Measurements from ENCODE around the gene KRTAP10-3. TPM values are rescaled to one million over a fixed set of nuclear protein-coding genes. Genes with fewer than 3 reads are reported as not detected.

The KRTAP10-3 gene
- total and polyA plus RNA-seq, 2 of the 13 experiments (the other 11 are each of a cell fraction or from before 2014, with no cell fraction given), result not detected

- TF ChIP-seq NBN (conservative IDR thresholded peaks at IDR 0.05) (no peak), MEF2D (CRISPR knock-in tag; IDR thresholded peaks at IDR 0.05) (no peak; the same call in 1 of the 2 replicates), CREB1 (IDR thresholded peaks at IDR 0.05) (no peak), CREB1 (CRISPR knock-in tag; IDR thresholded peaks at IDR 0.05) (no peak), SIN3B (IDR thresholded peaks at IDR 0.05; ENCODE audit: low read length) (no peak), EED (CRISPR knock-in tag; IDR thresholded peaks at IDR 0.05) (0 out of 2 replicates have a peak, but pooled peaks have one; percentile 56), TERF1 (CRISPR knock-in tag; IDR thresholded peaks at IDR 0.05) (no peak), PRMT3 (CRISPR knock-in tag; IDR thresholded peaks at IDR 0.05; ENCODE audit: borderline replicate concordance, low read depth) (no peak), ZNF574 (CRISPR knock-in tag; IDR thresholded peaks at IDR 0.05) (peak; percentile 45; the same call in 1 of the 2 replicates), HNF1B (CRISPR knock-in tag; IDR thresholded peaks at IDR 0.05) (no peak), FOXA1 (IDR thresholded peaks at IDR 0.05) (no peak), FOXA1 (CRISPR knock-in tag; IDR thresholded peaks at IDR 0.05) (0 out of 2 replicates have a peak, but pooled peaks have one; percentile 7), ZNF800 (CRISPR knock-in tag; IDR thresholded peaks at IDR 0.05) (no peak), HNRNPUL1 (IDR thresholded peaks at IDR 0.05; ENCODE audit: low read depth, low read length) (no peak), ZFP82 (CRISPR knock-in tag; IDR thresholded peaks at IDR 0.05; ENCODE audit: borderline replicate concordance) (no peak), KDM6A (CRISPR knock-in tag; IDR thresholded peaks at IDR 0.05; ENCODE audit: low read depth) (no peak), ZNF607 (CRISPR knock-in tag; IDR thresholded peaks at IDR 0.05; ENCODE audit: borderline replicate concordance) (no peak), MXD4 (CRISPR knock-in tag; IDR thresholded peaks at IDR 0.05) (no peak), ZNF746 (CRISPR knock-in tag; IDR thresholded peaks at IDR 0.05) (no peak), ATF7 (IDR thresholded peaks at IDR 0.05) (no peak), ATF7 (CRISPR knock-in tag; IDR thresholded peaks at IDR 0.05) (no peak), NFYB (CRISPR knock-in tag; IDR thresholded peaks at IDR 0.05) (no peak)
- TF ChIP-seq, protein P1, sequence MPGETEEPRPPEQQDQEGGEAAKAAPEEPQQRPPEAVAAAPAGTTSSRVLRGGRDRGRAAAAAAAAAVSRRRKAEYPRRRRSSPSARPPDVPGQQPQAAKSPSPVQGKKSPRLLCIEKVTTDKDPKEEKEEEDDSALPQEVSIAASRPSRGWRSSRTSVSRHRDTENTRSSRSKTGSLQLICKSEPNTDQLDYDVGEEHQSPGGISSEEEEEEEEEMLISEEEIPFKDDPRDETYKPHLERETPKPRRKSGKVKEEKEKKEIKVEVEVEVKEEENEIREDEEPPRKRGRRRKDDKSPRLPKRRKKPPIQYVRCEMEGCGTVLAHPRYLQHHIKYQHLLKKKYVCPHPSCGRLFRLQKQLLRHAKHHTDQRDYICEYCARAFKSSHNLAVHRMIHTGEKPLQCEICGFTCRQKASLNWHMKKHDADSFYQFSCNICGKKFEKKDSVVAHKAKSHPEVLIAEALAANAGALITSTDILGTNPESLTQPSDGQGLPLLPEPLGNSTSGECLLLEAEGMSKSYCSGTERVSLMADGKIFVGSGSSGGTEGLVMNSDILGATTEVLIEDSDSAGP (CRISPR knock-in tag; IDR thresholded peaks at IDR 0.05; ENCODE audit: borderline replicate concordance), result peak; percentile 79
Observed at GRCh38 chr21:44510508-44511218, 47.9 kb downstream of the KRTAP10-3 start (continued).
